Endodermal cell (in vitro differentiated cells): ENCODE results near the gene FAAP20. TPM values are rescaled to one million over a fixed set of nuclear protein-coding genes. Genes with fewer than 3 reads are reported as not detected.

Source experiments
- DNase-seq: peaks from one replicate; pipeline ENCODE4 v3.0.0-alpha.2; 2017
- H3K27ac ChIP-seq: 2 replicates; pipeline ENCODE4 v1.5.1; 2013; ENCODE audit warnings: mild to moderate bottlenecking, low read depth, low read length, moderate library complexity
- H3K27me3 ChIP-seq: 2 replicates; pipeline ENCODE4 v1.6.1; 2013; ENCODE audit warnings: mild to moderate bottlenecking, low read length, moderate library complexity; ENCODE audit not compliant: insufficient read depth, control insufficient read depth, poor library complexity, severe bottlenecking
- H3K36me3 ChIP-seq: 2 replicates; pipeline ENCODE4 v1.7.0; 2013; ENCODE audit warnings: mild to moderate bottlenecking, low read length, moderate library complexity; ENCODE audit not compliant: control insufficient read depth, insufficient read depth
- H3K4me1 ChIP-seq: one replicate; pipeline ENCODE4 v1.7.0; 2013; ENCODE audit warnings: low read length; ENCODE audit not compliant: control insufficient read depth, insufficient read depth
- H3K4me3 ChIP-seq: 2 replicates; pipeline ENCODE4 v1.5.1; 2013; ENCODE audit warnings: mild to moderate bottlenecking, low read length, moderate library complexity
- H3K9ac ChIP-seq: 2 replicates; pipeline ENCODE4 v1.6.1; 2013; ENCODE audit warnings: mild to moderate bottlenecking, low read length, moderate library complexity; ENCODE audit not compliant: poor library complexity, severe bottlenecking; ENCODE audit errors: extremely low read depth
- H3K9me3 ChIP-seq: 2 replicates; pipeline ENCODE4 v1.6.1; 2013; ENCODE audit warnings: mild to moderate bottlenecking, low read length, moderate library complexity; ENCODE audit not compliant: control insufficient read depth
- H3K27ac Mint-ChIP-seq: 2 replicates; pipeline ENCODE4 v1.8.0; 2020; ENCODE audit warnings: mixed read lengths
- H3K27me3 Mint-ChIP-seq: 2 replicates; pipeline ENCODE4 v1.8.0; 2021; ENCODE audit warnings: mild to moderate bottlenecking, mixed read lengths; ENCODE audit not compliant: insufficient read depth
- H3K36me3 Mint-ChIP-seq: 2 replicates; pipeline ENCODE4 v1.8.0; 2020; ENCODE audit warnings: low read depth, mixed read lengths
- H3K4me1 Mint-ChIP-seq: 2 replicates; pipeline ENCODE4 v1.8.0; 2020; ENCODE audit warnings: mixed read lengths
- H3K4me3 Mint-ChIP-seq: 2 replicates; pipeline ENCODE4 v1.8.0; 2020; ENCODE audit warnings: mild to moderate bottlenecking, moderate library complexity, mixed read lengths
- H3K9me3 Mint-ChIP-seq: 2 replicates; pipeline ENCODE4 v1.8.0; 2020; ENCODE audit warnings: mild to moderate bottlenecking, mixed read lengths
- CTCF ChIP-seq: fragments of 200-600 bp; sonication (generic); conservative IDR thresholded peaks from 2 replicates; pipeline ENCODE4 v1.5.0; 2021; ENCODE audit warnings: antibody characterized with exemption, mild to moderate bottlenecking
- WGBS, 2 experiments: methylation state at CpG; one replicate each; pipeline versions ENCODE4 v1.1.5 to v1.1.7; 2013; ENCODE audit warnings: missing lambda C conversion rate in 2 of 2, mixed read lengths in 1 of 2; ENCODE audit not compliant: insufficient coverage in 1 of 2, insufficient read length in 1 of 2; 5-methylcytosine and 5-hydroxymethylcytosine counted together
- total RNA-seq, 2 donors: library from RNA; stranded (reverse); fragmentation: NEBNext Ultra II Directional in 1 of 2; extraction: Animal tissue kit (Norgen Biotek cat#: 25700) in 1 of 2; gene quantifications; 2 replicates in 1 of 2; 3 replicates in 1 of 2; pipeline ENCODE4 v1.2.1, GENCODE V29; 2021

The FAAP20 gene
- total RNA-seq, 2 donors from 2014 or later = 126 to 154 TPM

- Histone ChIP-seq H3K4me3 (no peak overlapping the region), H3K4me1 (no peaks in the 10 kb centered on the region), H3K27me3 (no peaks in the 10 kb centered on the region), H3K9ac (no peak overlapping the region), H3K9me3 (no peaks in the 10 kb centered on the region), H3K36me3 (peaks cover 7% of the 10 kb centered on the region), H3K27ac (no peak overlapping the region)
- Mint-ChIP-seq H3K9me3 (no peaks in the 10 kb centered on the region), H3K36me3 (peaks cover 69% of the 10 kb centered on the region), H3K4me1 (no peaks in the 10 kb centered on the region), H3K27ac (no peak overlapping the region), H3K4me3 (no peak overlapping the region), H3K27me3 (no peaks in the 10 kb centered on the region)
- WGBS, 2 experiments = 93 to 94% methylated on average over 10 of the region's 10 CpGs
- no peak for TF ChIP-seq CTCF
- no peak for DNase-seq
Observed at GRCh38 chr1:2155147-2155598, 39.4 kb downstream of the FAAP20 start.

- Mint-ChIP-seq H3K27me3 (no peaks in the 10 kb centered on the region), H3K9me3 (no peaks in the 10 kb centered on the region)
Observed at GRCh38 chr1:2154022-2154421, 40.5 kb downstream of the FAAP20 start.

GRCh38 chr1:2152954-2153353 lies 41.6 kb downstream of the FAAP20 start:
- H3K4me1 Mint-ChIP-seq = no peaks in the 10 kb centered on the region
- H3K4me1 ChIP-seq = no peaks in the 10 kb centered on the region
- H3K27ac ChIP-seq = no peak overlapping the region
- 97 to 98% methylated on average over 7 to 11 of the region's 11 CpGs for WGBS, 2 experiments
- H3K27ac Mint-ChIP-seq = no peak overlapping the region
- no peaks in the 10 kb centered on the region for H3K9me3 ChIP-seq
- no peak for DNase-seq
- H3K4me3 ChIP-seq = no peak overlapping the region
- H3K9me3 Mint-ChIP-seq = no peaks in the 10 kb centered on the region
- peaks cover 19% of the 10 kb centered on the region for H3K36me3 ChIP-seq
- peaks cover 55% of the 10 kb centered on the region for H3K36me3 Mint-ChIP-seq
- no peak for TF ChIP-seq CTCF
- no peaks in the 10 kb centered on the region for H3K27me3 Mint-ChIP-seq
- H3K27me3 ChIP-seq = no peaks in the 10 kb centered on the region
- H3K9ac ChIP-seq = no peak overlapping the region
- no peak overlapping the region for H3K4me3 Mint-ChIP-seq

More at GRCh38 chr1:2154022-2154421, 40.5 kb downstream of the FAAP20 start:
- Histone ChIP-seq H3K27me3 (no peaks in the 10 kb centered on the region), H3K9me3 (no peaks in the 10 kb centered on the region), H3K4me1 (no peaks in the 10 kb centered on the region), H3K27ac (no peak overlapping the region), H3K9ac (no peak overlapping the region), H3K36me3 (peaks cover 10% of the 10 kb centered on the region), H3K4me3 (no peak overlapping the region)
- peaks cover 62% of the 10 kb centered on the region for H3K36me3 Mint-ChIP-seq
- DNase-seq = no peak
- no peak for TF ChIP-seq CTCF
- H3K4me1 Mint-ChIP-seq = no peaks in the 10 kb centered on the region
- no peak overlapping the region for H3K27ac Mint-ChIP-seq
- WGBS, 2 experiments = 96% methylated on average over 12 to 21 of the region's 21 CpGs
- no peak overlapping the region for H3K4me3 Mint-ChIP-seq
